ENCODE results near the gene MTX3. TPM values are rescaled to one million over a fixed set of nuclear protein-coding genes. Genes with fewer than 3 reads are reported as not detected.

The MTX3 gene
- total RNA-seq, 1 experiment from 2014 or later = 34.9 TPM

DNA sequence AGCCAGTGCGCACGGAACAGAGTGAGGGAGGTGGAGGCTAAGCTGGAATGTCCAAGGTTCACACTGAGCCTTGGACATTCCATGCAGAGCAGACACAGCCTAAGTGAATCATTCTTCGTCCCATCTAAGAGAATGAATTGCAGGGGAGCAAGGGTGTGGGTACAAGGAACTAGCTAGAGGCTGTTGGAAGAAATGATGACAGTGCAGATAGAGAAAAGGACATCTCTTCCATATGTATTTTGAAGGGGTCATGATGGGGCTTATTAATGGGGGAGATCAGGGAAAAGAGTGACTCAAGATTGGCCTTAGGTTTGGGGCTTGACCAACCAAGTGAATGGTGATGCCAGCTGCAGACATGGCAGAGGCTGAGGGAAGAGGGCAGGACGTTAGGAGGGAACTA is 59.2 kb downstream of the MTX3 start:
- TF ChIP-seq SIN3A (IDR thresholded peaks at IDR 0.05; ENCODE audit: low read depth) = no peak
- TF ChIP-seq EZH2phosphoT487 (IDR thresholded peaks at IDR 0.05; ENCODE audit: borderline replicate concordance) = no peak
- no peak for TF ChIP-seq FOSL1 (IDR thresholded peaks at IDR 0.05; ENCODE audit: low read depth)
- TF ChIP-seq, protein P1, sequence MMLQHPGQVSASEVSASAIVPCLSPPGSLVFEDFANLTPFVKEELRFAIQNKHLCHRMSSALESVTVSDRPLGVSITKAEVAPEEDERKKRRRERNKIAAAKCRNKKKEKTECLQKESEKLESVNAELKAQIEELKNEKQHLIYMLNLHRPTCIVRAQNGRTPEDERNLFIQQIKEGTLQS (IDR thresholded peaks at IDR 0.05) = no peak
- no peak for TF ChIP-seq EGR1 (IDR thresholded peaks at IDR 0.05; ENCODE audit: low read depth)
- no peak for TF ChIP-seq TCF7L2 (IDR thresholded peaks at IDR 0.05; ENCODE audit: borderline replicate concordance, extremely low read depth, insufficient read depth, insufficient read length)
- no peak for TF ChIP-seq SRF (IDR thresholded peaks at IDR 0.05; ENCODE audit: low read depth)
- no peak for TF ChIP-seq SP1 (IDR thresholded peaks at IDR 0.05; ENCODE audit: low read depth)
- no peak for TF ChIP-seq ZFX (IDR thresholded peaks at IDR 0.05)
- TF ChIP-seq POLR2A (IDR thresholded peaks at IDR 0.05; ENCODE audit: borderline replicate concordance, extremely low read depth, insufficient read depth, insufficient read length) = no peak
- no peak for TF ChIP-seq JUND (IDR thresholded peaks at IDR 0.05)
- TF ChIP-seq, protein P2, sequence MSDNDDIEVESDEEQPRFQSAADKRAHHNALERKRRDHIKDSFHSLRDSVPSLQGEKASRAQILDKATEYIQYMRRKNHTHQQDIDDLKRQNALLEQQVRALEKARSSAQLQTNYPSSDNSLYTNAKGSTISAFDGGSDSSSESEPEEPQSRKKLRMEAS (IDR thresholded peaks at IDR 0.05) = no peak
- H3K4me1 ChIP-seq (ENCODE audit: control insufficient read depth in 1 of 2, insufficient read depth in 2 of 2, low read length in 2 of 2) = no peaks in the 10 kb centered on the region
- DNase-seq (ENCODE audit: low read depth, low spot score) (no peak), ATAC-seq (no peak)
- no peaks in the 10 kb centered on the region for H3K36me3 ChIP-seq (ENCODE audit: control insufficient read depth in 1 of 2, insufficient read depth in 2 of 2, low read length in 2 of 2)
- no peaks in the 10 kb centered on the region for H3K9me3 ChIP-seq (ENCODE audit: control insufficient read depth in 1 of 2, insufficient read depth in 1 of 2, low read depth in 1 of 2, low read length in 2 of 2)
- H3K4me2 ChIP-seq (ENCODE audit: low read length) = no peak overlapping the region
- no TSS peak for BruUV-seq (replicated peaks)
- H3K9me2 ChIP-seq (ENCODE audit: insufficient read depth) = no peaks in the 10 kb centered on the region
- 0 out of 2 replicates have a peak, but pooled peaks cover 4% of the 10 kb centered on the region for H3K27me3 ChIP-seq (ENCODE audit: insufficient read depth, low read length)
- ChIA-PET CTCF (no interaction called here), RAD21 (ENCODE audit: low non-redundant PET in 1 of 2, low total read pairs in 2 of 2, uncharacterized antibody in 2 of 2, unreplicated experiment in 2 of 2) (no interaction called here), POLR2A (no interaction called here)
- H3K9ac ChIP-seq (ENCODE audit: low read length) = no peak overlapping the region
- no peak overlapping the region for H3K4me3 ChIP-seq (replicated peaks in 1 of 2; ENCODE audit: low read depth in 1 of 2, low read length in 2 of 2)
- H3K79me2 ChIP-seq (ENCODE audit: insufficient read depth, low read length) = no peaks in the 10 kb centered on the region
- no peak overlapping the region for H3K27ac ChIP-seq (ENCODE audit: low read depth, low read length)
- no peak overlapping the region for H2AFZ ChIP-seq (ENCODE audit: low read depth, low read length, poor library complexity, severe bottlenecking)
- H4K20me1 ChIP-seq (ENCODE audit: insufficient read depth) = no peaks in the 10 kb centered on the region
- intact Hi-C loops (cut with micrococcal nuclease) = no loop called here

DNA sequence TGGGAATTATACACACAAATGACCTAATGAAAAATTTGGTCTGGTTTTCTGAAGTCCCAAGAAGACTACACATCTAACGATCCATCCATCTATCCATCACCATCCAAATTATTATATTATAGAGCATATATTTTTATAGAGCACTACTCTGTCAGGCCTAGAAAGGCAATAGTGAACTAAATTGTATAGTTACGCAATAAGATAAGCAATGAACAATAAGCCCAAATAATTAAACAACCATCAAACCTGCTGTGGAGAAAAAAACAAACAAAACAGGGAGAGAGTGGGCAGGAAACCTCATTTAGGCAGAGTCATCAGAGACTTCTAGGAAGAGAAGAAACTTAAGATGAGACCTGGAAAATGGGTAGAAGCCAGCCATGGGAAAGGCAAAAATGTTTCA is 59.7 kb downstream of the MTX3 start:
- H3K4me3 ChIP-seq (replicated peaks in 1 of 2; ENCODE audit: low read depth in 1 of 2, low read length in 2 of 2) = no peak overlapping the region
- no peak overlapping the region for H3K4me2 ChIP-seq (ENCODE audit: low read length)
- no peak overlapping the region for H2AFZ ChIP-seq (ENCODE audit: low read depth, low read length, poor library complexity, severe bottlenecking)
- H4K20me1 ChIP-seq (ENCODE audit: insufficient read depth) = no peaks in the 10 kb centered on the region
- no peak overlapping the region for H3K9ac ChIP-seq (ENCODE audit: low read length)
- ATAC-seq = no peak
- H3K27me3 ChIP-seq (ENCODE audit: insufficient read depth, low read length) = 0 out of 2 replicates have a peak, but pooled peaks cover 4% of the 10 kb centered on the region
- BruUV-seq (replicated peaks) = no TSS peak
- CTCF ChIA-PET = no interaction called here
- no peak overlapping the region for H3K27ac ChIP-seq (ENCODE audit: low read depth, low read length)
- no peaks in the 10 kb centered on the region for H3K79me2 ChIP-seq (ENCODE audit: insufficient read depth, low read length)
- H3K9me2 ChIP-seq (ENCODE audit: insufficient read depth) = no peaks in the 10 kb centered on the region
- H3K36me3 ChIP-seq (ENCODE audit: control insufficient read depth in 1 of 2, insufficient read depth in 2 of 2, low read length in 2 of 2) = no peaks in the 10 kb centered on the region
- no peaks in the 10 kb centered on the region for H3K9me3 ChIP-seq (ENCODE audit: control insufficient read depth in 1 of 2, insufficient read depth in 1 of 2, low read depth in 1 of 2, low read length in 2 of 2)
- DNase-seq (ENCODE audit: low read depth, low spot score) = no peak
- POLR2A ChIA-PET = no interaction called here
- intact Hi-C loops (cut with micrococcal nuclease) = no loop called here
- TF ChIP-seq CBX3 (IDR thresholded peaks at IDR 0.05; ENCODE audit: low read depth) (no peak), CEBPB (IDR thresholded peaks at IDR 0.05; ENCODE audit: low read depth) (no peak), ZFX (IDR thresholded peaks at IDR 0.05) (no peak), TCF7L2 (IDR thresholded peaks at IDR 0.05; ENCODE audit: borderline replicate concordance, extremely low read depth, insufficient read depth, insufficient read length) (no peak), EZH2 (IDR thresholded peaks at IDR 0.05) (no peak), ZNF274 (IDR thresholded peaks at IDR 0.05; ENCODE audit: low read depth, low read length) (no peak), EGR1 (IDR thresholded peaks at IDR 0.05; ENCODE audit: low read depth) (no peak), POLR2A (IDR thresholded peaks at IDR 0.05; ENCODE audit: borderline replicate concordance, extremely low read depth, insufficient read depth, insufficient read length) (no peak), ELF1 (IDR thresholded peaks at IDR 0.05; ENCODE audit: borderline replicate concordance, low read depth) (no peak), JUND (IDR thresholded peaks at IDR 0.05) (no peak), FOSL1 (IDR thresholded peaks at IDR 0.05; ENCODE audit: low read depth) (no peak)
- TF ChIP-seq, protein P3, sequence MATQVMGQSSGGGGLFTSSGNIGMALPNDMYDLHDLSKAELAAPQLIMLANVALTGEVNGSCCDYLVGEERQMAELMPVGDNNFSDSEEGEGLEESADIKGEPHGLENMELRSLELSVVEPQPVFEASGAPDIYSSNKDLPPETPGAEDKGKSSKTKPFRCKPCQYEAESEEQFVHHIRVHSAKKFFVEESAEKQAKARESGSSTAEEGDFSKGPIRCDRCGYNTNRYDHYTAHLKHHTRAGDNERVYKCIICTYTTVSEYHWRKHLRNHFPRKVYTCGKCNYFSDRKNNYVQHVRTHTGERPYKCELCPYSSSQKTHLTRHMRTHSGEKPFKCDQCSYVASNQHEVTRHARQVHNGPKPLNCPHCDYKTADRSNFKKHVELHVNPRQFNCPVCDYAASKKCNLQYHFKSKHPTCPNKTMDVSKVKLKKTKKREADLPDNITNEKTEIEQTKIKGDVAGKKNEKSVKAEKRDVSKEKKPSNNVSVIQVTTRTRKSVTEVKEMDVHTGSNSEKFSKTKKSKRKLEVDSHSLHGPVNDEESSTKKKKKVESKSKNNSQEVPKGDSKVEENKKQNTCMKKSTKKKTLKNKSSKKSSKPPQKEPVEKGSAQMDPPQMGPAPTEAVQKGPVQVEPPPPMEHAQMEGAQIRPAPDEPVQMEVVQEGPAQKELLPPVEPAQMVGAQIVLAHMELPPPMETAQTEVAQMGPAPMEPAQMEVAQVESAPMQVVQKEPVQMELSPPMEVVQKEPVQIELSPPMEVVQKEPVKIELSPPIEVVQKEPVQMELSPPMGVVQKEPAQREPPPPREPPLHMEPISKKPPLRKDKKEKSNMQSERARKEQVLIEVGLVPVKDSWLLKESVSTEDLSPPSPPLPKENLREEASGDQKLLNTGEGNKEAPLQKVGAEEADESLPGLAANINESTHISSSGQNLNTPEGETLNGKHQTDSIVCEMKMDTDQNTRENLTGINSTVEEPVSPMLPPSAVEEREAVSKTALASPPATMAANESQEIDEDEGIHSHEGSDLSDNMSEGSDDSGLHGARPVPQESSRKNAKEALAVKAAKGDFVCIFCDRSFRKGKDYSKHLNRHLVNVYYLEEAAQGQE (IDR thresholded peaks at IDR 0.05; ENCODE audit: low read depth) = no peak
- TF ChIP-seq, protein P2 (IDR thresholded peaks at IDR 0.05) = no peak
- TF ChIP-seq, protein P1 (IDR thresholded peaks at IDR 0.05) = no peak
- no peaks in the 10 kb centered on the region for H3K4me1 ChIP-seq (ENCODE audit: control insufficient read depth in 1 of 2, insufficient read depth in 2 of 2, low read length in 2 of 2)
- RAD21 ChIA-PET (ENCODE audit: low non-redundant PET in 1 of 2, low total read pairs in 2 of 2, uncharacterized antibody in 2 of 2, unreplicated experiment in 2 of 2) = no interaction called here

Data from HCT116 (cell line).